SK-N-SH (cell line): ENCODE results near the gene STPG2. TPM values are rescaled to one million over a fixed set of nuclear protein-coding genes. Genes with fewer than 3 reads are reported as not detected.

Source experiments
- CTCF ChIA-PET: fragments of 300-600, 350-600 bp; formaldehyde crosslinking; extraction: SDS; loops from one replicate; lab custom pipeline; 2021; lab: Yijun Ruan, JAX
- POLR2A ChIA-PET: fragments of 350-600 bp; sonication (Branson Sonifier 250); formaldehyde crosslinking; extraction: SDS; loops from one replicate; lab custom pipeline; 2020; ENCODE audit warnings: antibody characterized with exemption, inconsistent platforms; lab: Yijun Ruan, JAX
- DNase-seq: peaks from one replicate; pipeline ENCODE4 v3.0.0; 2012
- H2AFZ ChIP-seq: fragments of 200-600 bp; sonication (generic); 2 replicates; pipeline ENCODE4 v1.8.1; 2016; ENCODE audit warnings: antibody characterized with exemption, mild to moderate bottlenecking, low read depth
- H3F3A ChIP-seq: fragments of 200-600 bp; sonication (generic); replicated peaks from 2 replicates; pipeline ENCODE3; 2016; ENCODE audit warnings: antibody characterized with exemption, mild to moderate bottlenecking; ENCODE audit not compliant: insufficient read depth
- H3K27ac ChIP-seq, 2 experiments: fragments of 200-500 bp in 1 of 2; fragments of 200-600 bp in 1 of 2; sonication (Bioruptor generic) in 1 of 2; sonication (generic), shearing (Covaris generic) in 1 of 2; 2 replicates each; pipeline versions ENCODE4 v1.5.1 to v1.6.1; 2014 to 2016; ENCODE audit warnings: low read depth in 2 of 2, inconsistent platforms in 1 of 2, low read length in 1 of 2, mild to moderate bottlenecking in 1 of 2, mixed read lengths in 1 of 2
- H3K27me3 ChIP-seq: fragments of 200-600 bp; sonication (generic), shearing (Covaris generic); 2 replicates; pipeline ENCODE4 v1.6.1; 2016; ENCODE audit warnings: mixed run types; ENCODE audit not compliant: insufficient read depth
- H3K36me3 ChIP-seq, 2 experiments: fragments of 200-500 bp in 1 of 2; fragments of 200-600 bp in 1 of 2; sonication (Bioruptor generic) in 1 of 2; sonication (generic) in 1 of 2; replicated peaks in 1 of 2; 2 replicates each; pipeline versions ENCODE3 to v1.5.1; 2014 to 2016; ENCODE audit warnings: low read length in 1 of 2, mild to moderate bottlenecking in 1 of 2; ENCODE audit not compliant: insufficient read depth in 2 of 2, control insufficient read depth in 1 of 2
- H3K4me1 ChIP-seq, 2 experiments: fragments of 200-500 bp in 1 of 2; fragments of 200-600 bp in 1 of 2; sonication (Bioruptor generic) in 1 of 2; sonication (generic), shearing (Covaris generic) in 1 of 2; 2 replicates each; pipeline versions ENCODE4 v1.5.1 to v1.6.1; 2014 to 2016; ENCODE audit warnings: low read depth in 1 of 2, low read length in 1 of 2, mixed run types in 1 of 2; ENCODE audit not compliant: insufficient read depth in 2 of 2, control insufficient read depth in 1 of 2
- H3K4me2 ChIP-seq: fragments of 200-600 bp; sonication (generic), shearing (Covaris generic); 2 replicates; pipeline ENCODE4 v1.6.1; 2017; ENCODE audit warnings: mixed run types
- H3K4me3 ChIP-seq, 2 experiments: fragments of 200-500 bp in 1 of 2; fragments of 200-600 bp in 1 of 2; sonication (Bioruptor generic) in 1 of 2; sonication (generic), shearing (Covaris generic) in 1 of 2; 2 replicates each; pipeline versions ENCODE4 v1.5.1 to v1.8.1; 2014 to 2016; ENCODE audit warnings: low read depth in 2 of 2, inconsistent platforms in 1 of 2, low read length in 1 of 2, mild to moderate bottlenecking in 1 of 2, mixed read lengths in 1 of 2, moderate library complexity in 1 of 2
- H3K79me2 ChIP-seq: fragments of 200-600 bp; sonication (generic); 2 replicates; pipeline ENCODE4 v1.8.1; 2017; ENCODE audit warnings: mild to moderate bottlenecking; ENCODE audit not compliant: insufficient read depth
- H3K9ac ChIP-seq: fragments of 200-600 bp; sonication (generic); 2 replicates; pipeline ENCODE4 v1.6.1; 2017; ENCODE audit warnings: mixed run types
- H3K9me2 ChIP-seq: fragments of 200-600 bp; sonication (generic); 2 replicates; pipeline ENCODE4 v1.6.1; 2017; ENCODE audit warnings: mixed run types
- H3K9me3 ChIP-seq: fragments of 200-600 bp; sonication (generic); 2 replicates; pipeline ENCODE4 v1.6.1; 2017; ENCODE audit warnings: mixed run types, mild to moderate bottlenecking, moderate library complexity
- H4K20me1 ChIP-seq: fragments of 200-600 bp; sonication (generic); 2 replicates; pipeline ENCODE4 v1.6.1; 2017; ENCODE audit warnings: mild to moderate bottlenecking, mixed run types; ENCODE audit not compliant: insufficient read depth
- CTCF ChIP-seq: fragments of 200-600 bp; sonication (generic); IDR thresholded peaks from 2 replicates; pipeline ENCODE4 v1.6.1; 2017; ENCODE audit warnings: antibody characterized with exemption, mild to moderate bottlenecking, moderate library complexity
- EZH2phosphoT487 ChIP-seq: fragments of 200-600 bp; sonication (generic); IDR thresholded peaks from 2 replicates; pipeline ENCODE4 v1.6.1; 2017; ENCODE audit warnings: low read depth, mixed run types, mild to moderate bottlenecking, antibody characterized with exemption, moderate library complexity, borderline replicate concordance
- FOXJ3 ChIP-seq: sonication (generic); formaldehyde crosslinking; IDR thresholded peaks from 2 replicates; pipeline ENCODE4 v1.5.1; 2020; ENCODE audit warnings: mild to moderate bottlenecking, missing genetic modification reagents
- GABPA ChIP-seq: IDR thresholded peaks from 2 replicates; pipeline ENCODE4 v1.4.0; 2012; ENCODE audit warnings: low read depth, mild to moderate bottlenecking
- MAX ChIP-seq: IDR thresholded peaks from 2 replicates; pipeline ENCODE4 v1.4.0; 2012; ENCODE audit warnings: low read depth
- MEF2A ChIP-seq: IDR thresholded peaks from 2 replicates; pipeline ENCODE4 v1.4.0; 2012; ENCODE audit warnings: low read depth, borderline replicate concordance
- RCOR1 ChIP-seq: fragments of 150-350 bp; IDR thresholded peaks from 2 replicates; pipeline ENCODE4 v1.6.1; 2017; ENCODE audit warnings: antibody characterized with exemption, low read length
- TAF1 ChIP-seq: IDR thresholded peaks from 2 replicates; pipeline ENCODE4 v1.6.1; 2012; ENCODE audit warnings: low read depth, mild to moderate bottlenecking, low read length, moderate library complexity, borderline replicate concordance
- TCF12 ChIP-seq: IDR thresholded peaks from 2 replicates; pipeline ENCODE4 v1.4.0; 2012
- USF1 ChIP-seq: IDR thresholded peaks from 2 replicates; pipeline ENCODE4 v1.4.0; 2012; ENCODE audit warnings: low read depth, borderline replicate concordance
- USF2 ChIP-seq: fragments of 150-350 bp; IDR thresholded peaks from 2 replicates; pipeline ENCODE4 v1.6.1; 2017; ENCODE audit warnings: antibody characterized with exemption, low read length, low read depth, borderline replicate concordance
- YY1 ChIP-seq: IDR thresholded peaks from 2 replicates; pipeline ENCODE4 v1.4.0; 2012; ENCODE audit warnings: low read depth, mild to moderate bottlenecking
- WGBS: methylation state at CpG from one replicate; pipeline ENCODE4 v1.1.6; 2017; ENCODE audit warnings: low lambda C conversion rate; 5-methylcytosine and 5-hydroxymethylcytosine counted together
- polyA plus RNA-seq, 3 experiments: library from polyadenylated mRNA; depleted of rRNA; stranded (reverse); fragments of >200 nt; gene quantifications; 2 replicates each; pipeline ENCODE4 v1.2.3, GENCODE V29; 2012

Gene STPG2
- polyA plus RNA-seq, 1 of the 3 experiments (the other 2 are of a cell fraction) = not detected

- TF ChIP-seq CTCF = no peak
These were observed 555.4 kb downstream of the STPG2 start (continued) for GRCh38 chr4:97587912-97588311.

- CTCF ChIA-PET = no interaction called here
- Histone ChIP-seq H3K4me3 (no peak overlapping the region), H3K9me3 (no peaks in the 10 kb centered on the region), H3K9me2 (no peaks in the 10 kb centered on the region), H3K9ac (no peak overlapping the region), H3K27me3 (no peaks in the 10 kb centered on the region), H3K4me1 (no peaks in the 10 kb centered on the region)
- TF ChIP-seq MEF2A = no peak
- TF ChIP-seq, all 33 proteins: peak for 0
- H3K27ac ChIP-seq = no peak overlapping the region
- no peaks in the 10 kb centered on the region for H3K79me2 ChIP-seq
- H3F3A ChIP-seq = no peaks in the 10 kb centered on the region
- no peaks in the 10 kb centered on the region for H4K20me1 ChIP-seq
- H2AFZ ChIP-seq = no peak overlapping the region
- no peak for DNase-seq
- no peaks in the 10 kb centered on the region for H3K36me3 ChIP-seq
- H3K4me2 ChIP-seq = no peak overlapping the region
- POLR2A ChIA-PET = no interaction called here
These were observed 558.0 kb downstream of the STPG2 start for GRCh38 chr4:97585274-97585673.

- POLR2A ChIA-PET = no interaction called here
These were observed 560.4 kb downstream of the STPG2 start for GRCh38 chr4:97582890-97583289.

More at GRCh38 chr4:97582890-97583289, 560.4 kb downstream of the STPG2 start:
- Histone ChIP-seq H3K9me3 (no peaks in the 10 kb centered on the region), H3K79me2 (no peaks in the 10 kb centered on the region), H3K9ac (no peak overlapping the region), H3K27me3 (no peaks in the 10 kb centered on the region), H3F3A (no peaks in the 10 kb centered on the region), H4K20me1 (no peaks in the 10 kb centered on the region), H2AFZ (no peak overlapping the region), H3K4me3 (no peak overlapping the region), H3K4me1 (no peaks in the 10 kb centered on the region), H3K9me2 (no peaks in the 10 kb centered on the region), H3K4me2 (no peak overlapping the region), H3K27ac (no peak overlapping the region), H3K36me3 (no peaks in the 10 kb centered on the region)
- CTCF ChIA-PET = interaction anchor here (1.0 kb wide), 1 partner anchor 138 kb away, joined by 3 read pairs; no protein-coding TSS in a partner anchor
- TF ChIP-seq EZH2phosphoT487 = no peak
- TF ChIP-seq MAX = no peak
- no peak for TF ChIP-seq RCOR1
- no peak for TF ChIP-seq TCF12
- TF ChIP-seq USF1 = no peak
- TF ChIP-seq FOXJ3 (CRISPR knock-in tag) = no peak
- TF ChIP-seq USF2 = no peak
- TF ChIP-seq TAF1 = no peak
- no peak for TF ChIP-seq GABPA
- no peak for TF ChIP-seq YY1
- no peak for DNase-seq
- WGBS = 54% methylated on average over 1 of the region's 1 CpG
